Measurements from ENCODE around the gene GPBP1. TPM values are rescaled to one million over a fixed set of nuclear protein-coding genes. Genes with fewer than 3 reads are reported as not detected.
"Not testable (repeated sequence)": the region's sequence is repeated elsewhere in the genome, so short reads cannot be mapped to it uniquely, and the experiment has no call there.

The GPBP1 gene
- total RNA-seq, 2 donors from 2014 or later, result 46.5 to 73.8 TPM

DNA sequence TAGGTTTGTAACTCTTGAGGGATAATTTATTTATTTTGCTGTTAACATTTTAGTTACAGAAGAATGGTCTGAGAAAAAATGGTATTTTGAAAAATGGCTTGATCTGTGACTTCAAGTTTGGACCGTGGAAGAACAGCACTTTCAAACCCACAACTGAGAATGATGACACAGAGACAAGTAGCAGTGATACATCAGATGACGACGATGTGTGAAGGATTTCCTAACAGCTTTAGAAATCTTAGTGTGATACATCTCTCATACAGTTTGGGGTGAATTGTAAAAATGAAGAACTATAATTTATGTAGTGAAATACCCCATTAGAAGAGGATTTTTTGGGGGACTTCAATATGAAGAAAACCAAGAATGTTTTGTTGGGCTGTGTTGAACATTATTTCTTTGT lies 88.7 kb downstream of the GPBP1 start:
- Histone ChIP-seq H3K4me3 (no peak overlapping the region), H3K27ac (no peak overlapping the region), H3K27me3 (no peaks in the 10 kb centered on the region), H3K4me1 (no peaks in the 10 kb centered on the region), H3K9ac (ENCODE audit: low read depth in 2 of 2, low read length in 2 of 2) (no peak overlapping the region), H3K9me3 (no peaks in the 10 kb centered on the region), H3K36me3 (no peaks in the 10 kb centered on the region)
- TF ChIP-seq, protein P1, sequence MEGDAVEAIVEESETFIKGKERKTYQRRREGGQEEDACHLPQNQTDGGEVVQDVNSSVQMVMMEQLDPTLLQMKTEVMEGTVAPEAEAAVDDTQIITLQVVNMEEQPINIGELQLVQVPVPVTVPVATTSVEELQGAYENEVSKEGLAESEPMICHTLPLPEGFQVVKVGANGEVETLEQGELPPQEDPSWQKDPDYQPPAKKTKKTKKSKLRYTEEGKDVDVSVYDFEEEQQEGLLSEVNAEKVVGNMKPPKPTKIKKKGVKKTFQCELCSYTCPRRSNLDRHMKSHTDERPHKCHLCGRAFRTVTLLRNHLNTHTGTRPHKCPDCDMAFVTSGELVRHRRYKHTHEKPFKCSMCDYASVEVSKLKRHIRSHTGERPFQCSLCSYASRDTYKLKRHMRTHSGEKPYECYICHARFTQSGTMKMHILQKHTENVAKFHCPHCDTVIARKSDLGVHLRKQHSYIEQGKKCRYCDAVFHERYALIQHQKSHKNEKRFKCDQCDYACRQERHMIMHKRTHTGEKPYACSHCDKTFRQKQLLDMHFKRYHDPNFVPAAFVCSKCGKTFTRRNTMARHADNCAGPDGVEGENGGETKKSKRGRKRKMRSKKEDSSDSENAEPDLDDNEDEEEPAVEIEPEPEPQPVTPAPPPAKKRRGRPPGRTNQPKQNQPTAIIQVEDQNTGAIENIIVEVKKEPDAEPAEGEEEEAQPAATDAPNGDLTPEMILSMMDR (IDR thresholded peaks at IDR 0.05), result no peak
- intact Hi-C loops (cut with DNase I), result no loop called here
- no peak for DNase-seq

DNA sequence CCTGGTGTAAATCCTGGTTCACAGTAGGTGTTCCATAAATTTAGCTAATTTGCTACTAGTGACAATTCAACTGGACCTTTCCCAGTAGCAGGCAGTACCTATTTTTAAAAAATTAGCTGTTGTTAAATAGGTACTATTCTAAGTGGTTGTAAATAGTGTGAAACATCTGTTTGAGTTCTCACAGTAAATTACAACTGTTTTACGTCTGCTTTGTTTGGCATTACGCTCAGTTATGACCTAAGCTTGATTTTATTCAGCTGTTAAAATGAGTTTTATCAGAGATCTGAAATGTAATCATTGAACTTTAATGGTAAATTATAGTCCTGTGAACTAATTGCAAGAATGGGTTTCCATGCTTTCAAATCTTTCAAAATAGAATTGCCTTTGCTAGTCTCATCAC lies 93.9 kb downstream of the GPBP1 start:
- H3K4me3 ChIP-seq, result no peak overlapping the region
- no peak overlapping the region for H3K27ac ChIP-seq
- H3K36me3 ChIP-seq, result no peaks in the 10 kb centered on the region
- no peak for DNase-seq
- H3K9ac ChIP-seq (ENCODE audit: low read depth in 2 of 2, low read length in 2 of 2), result no peak overlapping the region
- intact Hi-C loops (cut with DNase I), result no loop called here
- TF ChIP-seq, protein P1 (IDR thresholded peaks at IDR 0.05), result no peak
- no peaks in the 10 kb centered on the region for H3K27me3 ChIP-seq
- H3K4me1 ChIP-seq, result no peaks in the 10 kb centered on the region
- no peaks in the 10 kb centered on the region for H3K9me3 ChIP-seq

DNA sequence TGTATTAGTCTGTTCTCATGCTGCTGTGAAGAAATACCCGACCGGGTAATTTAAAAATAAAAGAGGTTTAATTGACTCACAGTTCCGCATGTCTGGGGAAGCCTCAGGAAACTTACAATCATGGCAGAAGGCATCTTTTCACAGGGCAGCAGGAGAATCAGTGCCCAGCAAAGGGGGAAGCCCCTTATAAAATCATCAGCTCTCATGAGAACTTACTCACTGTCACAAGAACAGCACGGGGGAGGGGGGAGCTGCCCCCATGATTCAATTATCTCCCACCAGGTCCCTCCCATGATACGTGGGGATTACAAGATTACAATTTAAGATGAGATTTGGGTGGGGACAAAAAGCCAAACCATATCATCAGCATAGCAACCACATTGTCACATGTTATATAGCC lies 102.5 kb downstream of the GPBP1 start:
- Histone ChIP-seq H3K4me3 (no peak overlapping the region), H3K9ac (ENCODE audit: low read depth in 2 of 2, low read length in 2 of 2) (no peak overlapping the region), H3K4me1 (no peaks in the 10 kb centered on the region), H3K27me3 (no peaks in the 10 kb centered on the region), H3K27ac (no peak overlapping the region), H3K36me3 (no peaks in the 10 kb centered on the region), H3K9me3 (no peaks in the 10 kb centered on the region)
- TF ChIP-seq, protein P1 (IDR thresholded peaks at IDR 0.05), result no peak
- intact Hi-C loops (cut with DNase I), result no loop called here
- DNase-seq, result no peak

DNA sequence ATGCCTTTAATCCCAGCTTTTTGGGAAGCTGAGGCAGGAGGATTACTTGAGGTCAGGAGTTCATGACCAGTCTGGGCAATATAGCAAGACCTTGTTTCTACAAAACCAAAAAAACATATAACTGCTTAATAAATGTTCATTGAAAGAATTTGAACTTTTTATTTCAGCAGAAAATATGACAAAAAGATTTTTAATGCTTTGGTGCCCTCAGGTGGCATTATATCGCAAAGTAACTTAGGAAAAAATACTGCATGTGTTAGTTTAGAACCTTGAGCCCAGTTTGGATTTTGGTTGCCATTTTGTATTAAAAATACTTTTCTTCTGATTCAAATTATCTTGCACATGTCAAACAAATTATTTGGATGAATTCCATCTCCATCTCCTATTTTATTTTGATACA lies 103.2 kb downstream of the GPBP1 start:
- no peak overlapping the region for H3K9ac ChIP-seq (ENCODE audit: low read depth in 2 of 2, low read length in 2 of 2)
- TF ChIP-seq, protein P1 (IDR thresholded peaks at IDR 0.05), result no peak
- H3K4me1 ChIP-seq, result no peaks in the 10 kb centered on the region
- no peaks in the 10 kb centered on the region for H3K36me3 ChIP-seq
- intact Hi-C loops (cut with DNase I), result no loop called here
- no peaks in the 10 kb centered on the region for H3K27me3 ChIP-seq
- DNase-seq, result no peak
- H3K27ac ChIP-seq, result no peak overlapping the region
- H3K4me3 ChIP-seq, result no peak overlapping the region
- H3K9me3 ChIP-seq, result no peaks in the 10 kb centered on the region

DNA sequence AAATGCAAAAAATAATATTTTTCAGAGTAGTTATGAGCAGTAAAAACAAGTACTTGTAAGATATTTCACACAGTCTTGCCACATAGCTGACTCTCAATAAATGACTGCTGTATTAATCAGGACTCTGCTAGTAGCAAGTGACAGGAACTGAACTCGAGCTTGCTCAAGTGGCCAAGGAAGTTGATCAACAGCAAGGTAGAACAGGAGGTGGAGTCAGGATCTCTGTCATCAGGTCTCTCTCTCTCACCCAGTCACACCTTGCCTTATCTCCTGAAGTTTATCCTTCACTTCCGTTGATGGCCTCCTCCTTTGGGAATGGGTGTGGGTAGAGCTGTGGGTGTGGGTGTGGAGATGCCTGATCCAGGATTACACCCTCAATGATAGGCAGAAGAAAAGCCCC lies 107.0 kb downstream of the GPBP1 start:
- intact Hi-C loops (cut with DNase I), result no loop called here
- H3K36me3 ChIP-seq, result no peaks in the 10 kb centered on the region
- no peak overlapping the region for H3K9ac ChIP-seq (ENCODE audit: low read depth in 2 of 2, low read length in 2 of 2)
- H3K9me3 ChIP-seq, result no peaks in the 10 kb centered on the region
- TF ChIP-seq, protein P1 (IDR thresholded peaks at IDR 0.05), result no peak
- H3K4me3 ChIP-seq, result no peak overlapping the region
- H3K4me1 ChIP-seq, result no peaks in the 10 kb centered on the region
- DNase-seq, result no peak
- no peaks in the 10 kb centered on the region for H3K27me3 ChIP-seq
- H3K27ac ChIP-seq, result no peak overlapping the region

DNA sequence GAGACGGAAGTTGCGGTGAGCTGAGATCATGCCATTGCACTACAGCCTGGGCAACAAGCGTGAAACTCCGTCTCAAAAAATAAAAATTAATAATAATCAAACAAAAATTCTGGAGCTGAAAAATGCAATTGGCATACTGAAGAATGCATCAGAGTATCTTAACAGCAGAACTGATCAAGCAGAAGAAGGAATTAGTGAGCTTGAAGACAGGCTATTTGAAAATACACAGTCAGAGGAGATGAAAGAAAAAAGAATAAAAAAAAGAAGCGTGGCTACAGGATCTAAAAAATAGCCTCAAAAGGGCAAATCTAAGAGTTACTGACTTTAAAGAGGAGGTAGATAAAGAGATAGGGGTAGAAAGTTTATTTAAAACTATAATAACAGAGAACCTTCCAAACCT lies 111.2 kb downstream of the GPBP1 start:
- DNase-seq; H3K9ac ChIP-seq (ENCODE audit: low read depth in 2 of 2, low read length in 2 of 2); H3K27ac ChIP-seq; H3K4me3 ChIP-seq; H3K9me3 ChIP-seq; H3K36me3 ChIP-seq; intact Hi-C loops (cut with DNase I); H3K27me3 ChIP-seq; H3K4me1 ChIP-seq: not testable (repeated sequence)
